Neural progenitor cell (in vitro differentiated cells): ENCODE measurements around the gene GGA1. TPM values are rescaled to one million over a fixed set of nuclear protein-coding genes. Genes with fewer than 3 reads are reported as not detected.
"Not testable (repeated sequence)": the region's sequence is repeated elsewhere in the genome, so short reads cannot be mapped to it uniquely, and the experiment has no call there.

Experiments used
- DNase-seq: peaks from one replicate; pipeline ENCODE4 v3.0.0-alpha.2; 2016; ENCODE audit warnings: low spot score
- H2AFZ ChIP-seq: fragments of 200-600 bp; sonication (generic); replicated peaks from 2 replicates; pipeline ENCODE4 v1.6.1; 2016; ENCODE audit warnings: antibody characterized with exemption
- H3F3A ChIP-seq: fragments of 200-600 bp; sonication (generic); 2 replicates; pipeline ENCODE4 v1.6.1; 2016; ENCODE audit warnings: antibody characterized with exemption, low read depth
- H3K27ac ChIP-seq: fragments of 200-600 bp; sonication (generic); 2 replicates; pipeline ENCODE4 v1.5.1; 2016; ENCODE audit warnings: mild to moderate bottlenecking
- H3K27me3 ChIP-seq: fragments of 200-600 bp; sonication (generic); 2 replicates; pipeline ENCODE4 v1.6.1; 2016; ENCODE audit warnings: mild to moderate bottlenecking, moderate library complexity
- H3K36me3 ChIP-seq: fragments of 200-600 bp; sonication (generic); 2 replicates; pipeline ENCODE4 v1.5.1; 2016
- H3K4me1 ChIP-seq: fragments of 200-600 bp; sonication (generic); 2 replicates; pipeline ENCODE4 v1.6.1; 2016; ENCODE audit warnings: mixed run types
- H3K4me2 ChIP-seq: fragments of 200-600 bp; sonication (generic); 2 replicates; pipeline ENCODE4 v1.6.1; 2016
- H3K4me3 ChIP-seq: fragments of 200-600 bp; sonication (generic); 2 replicates; pipeline ENCODE4 v1.5.1; 2016
- H3K79me2 ChIP-seq: fragments of 200-600 bp; sonication (generic); 2 replicates; pipeline ENCODE4 v1.6.1; 2016; ENCODE audit warnings: low read depth
- H3K9ac ChIP-seq: fragments of 200-600 bp; sonication (generic); 2 replicates; pipeline ENCODE4 v1.6.1; 2016
- H3K9me3 ChIP-seq: fragments of 200-600 bp; sonication (generic); 2 replicates; pipeline ENCODE4 v1.5.1; 2016; ENCODE audit warnings: low read depth
- H4K20me1 ChIP-seq: fragments of 200-600 bp; sonication (generic); 2 replicates; pipeline ENCODE4 v1.6.1; 2016; ENCODE audit warnings: low read depth
- H3K27ac Mint-ChIP-seq: 3 replicates; pipeline ENCODE4 v1.8.0; 2021; ENCODE audit warnings: mixed read lengths
- H3K27me3 Mint-ChIP-seq: 2 replicates; pipeline ENCODE4 v1.8.0; 2022; ENCODE audit warnings: low read depth, mild to moderate bottlenecking, inconsistent platforms, moderate library complexity, mixed read lengths; ENCODE audit not compliant: insufficient read depth
- H3K36me3 Mint-ChIP-seq: 3 replicates; pipeline ENCODE4 v1.8.0; 2021; ENCODE audit warnings: mixed read lengths
- H3K4me1 Mint-ChIP-seq: 3 replicates; pipeline ENCODE4 v1.8.0; 2021; ENCODE audit warnings: mixed read lengths
- H3K4me3 Mint-ChIP-seq: 3 replicates; pipeline ENCODE4 v1.8.0; 2021; ENCODE audit warnings: mild to moderate bottlenecking, moderate library complexity, mixed read lengths
- H3K9me3 Mint-ChIP-seq: 3 replicates; pipeline ENCODE4 v1.8.0; 2020; ENCODE audit warnings: mixed read lengths
- EZH2 ChIP-seq: fragments of 200-600 bp; sonication (generic); IDR thresholded peaks from 2 replicates; pipeline ENCODE4 v1.6.1; 2017; ENCODE audit warnings: antibody characterized with exemption, mild to moderate bottlenecking, moderate library complexity
- EZH2phosphoT487 ChIP-seq: fragments of 200-600 bp; sonication (generic); IDR thresholded peaks from 2 replicates; pipeline ENCODE4 v1.6.1; 2017; ENCODE audit warnings: antibody characterized with exemption
- total RNA-seq: library from RNA; depleted of rRNA; stranded (reverse); fragments of >200 nt; gene quantifications from 2 replicates; pipeline ENCODE4 v1.2.3, GENCODE V29; 2015; ENCODE audit warnings: low replicate concordance
- TF ChIP-seq, protein P1 (sequence below): fragments of 200-600 bp; sonication (generic); IDR thresholded peaks from 2 replicates; pipeline ENCODE4 v1.5.1; 2017; ENCODE audit warnings: antibody characterized with exemption, mild to moderate bottlenecking

Gene GGA1
- total RNA-seq, 1 donor from 2014 or later = 62.3 TPM

- peaks cover 12% of the 10 kb centered on the region for H4K20me1 ChIP-seq
- peaks cover 27% of the 10 kb centered on the region for H3F3A ChIP-seq
- TF ChIP-seq EZH2 (no peak), EZH2phosphoT487 (no peak)
- TF ChIP-seq, protein P1, sequence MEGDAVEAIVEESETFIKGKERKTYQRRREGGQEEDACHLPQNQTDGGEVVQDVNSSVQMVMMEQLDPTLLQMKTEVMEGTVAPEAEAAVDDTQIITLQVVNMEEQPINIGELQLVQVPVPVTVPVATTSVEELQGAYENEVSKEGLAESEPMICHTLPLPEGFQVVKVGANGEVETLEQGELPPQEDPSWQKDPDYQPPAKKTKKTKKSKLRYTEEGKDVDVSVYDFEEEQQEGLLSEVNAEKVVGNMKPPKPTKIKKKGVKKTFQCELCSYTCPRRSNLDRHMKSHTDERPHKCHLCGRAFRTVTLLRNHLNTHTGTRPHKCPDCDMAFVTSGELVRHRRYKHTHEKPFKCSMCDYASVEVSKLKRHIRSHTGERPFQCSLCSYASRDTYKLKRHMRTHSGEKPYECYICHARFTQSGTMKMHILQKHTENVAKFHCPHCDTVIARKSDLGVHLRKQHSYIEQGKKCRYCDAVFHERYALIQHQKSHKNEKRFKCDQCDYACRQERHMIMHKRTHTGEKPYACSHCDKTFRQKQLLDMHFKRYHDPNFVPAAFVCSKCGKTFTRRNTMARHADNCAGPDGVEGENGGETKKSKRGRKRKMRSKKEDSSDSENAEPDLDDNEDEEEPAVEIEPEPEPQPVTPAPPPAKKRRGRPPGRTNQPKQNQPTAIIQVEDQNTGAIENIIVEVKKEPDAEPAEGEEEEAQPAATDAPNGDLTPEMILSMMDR = no peak
- Mint-ChIP-seq H3K9me3 (no peaks in the 10 kb centered on the region), H3K36me3 (no peaks in the 10 kb centered on the region), H3K27me3 (peaks cover 16% of the 10 kb centered on the region), H3K27ac (peak overlapping the region; percentile 90), H3K4me1 (peaks cover 21% of the 10 kb centered on the region), H3K4me3 (peak overlapping the region; percentile 97)
- no peaks in the 10 kb centered on the region for H3K36me3 ChIP-seq
- no peaks in the 10 kb centered on the region for H3K9me3 ChIP-seq
- no peak overlapping the region for H3K27ac ChIP-seq
- H3K4me2 ChIP-seq = peak overlapping the region; percentile 98
- peak overlapping the region; percentile 95 for H3K4me3 ChIP-seq
- H3K79me2 ChIP-seq = peaks cover 23% of the 10 kb centered on the region
- no peak for DNase-seq
- H3K4me1 ChIP-seq = peaks cover 9% of the 10 kb centered on the region
- H2AFZ ChIP-seq = peak overlapping the region; percentile 71
- H3K27me3 ChIP-seq = no peaks in the 10 kb centered on the region
- peak overlapping the region; percentile 76 for H3K9ac ChIP-seq
Observed at GRCh38 chr22:37609240-37610152, 862 bp downstream of the GGA1 start.

- Mint-ChIP-seq H3K4me1 (peaks cover 21% of the 10 kb centered on the region), H3K4me3 (peak overlapping the region; percentile 97), H3K27me3 (peaks cover 12% of the 10 kb centered on the region)
- H3K79me2 ChIP-seq = peaks cover 23% of the 10 kb centered on the region
- peaks cover 27% of the 10 kb centered on the region for H3F3A ChIP-seq
- not testable (repeated sequence) for DNase-seq, H3K27ac Mint-ChIP-seq, H3K9me3 Mint-ChIP-seq, H3K9ac ChIP-seq, H3K36me3 Mint-ChIP-seq, H3K9me3 ChIP-seq, H3K4me1 ChIP-seq, H2AFZ ChIP-seq, H3K27ac ChIP-seq, H3K36me3 ChIP-seq, H3K27me3 ChIP-seq
- peaks cover 12% of the 10 kb centered on the region for H4K20me1 ChIP-seq
- peak overlapping the region; percentile 95 for H3K4me3 ChIP-seq
- H3K4me2 ChIP-seq = peak overlapping the region; percentile 98
Observed at GRCh38 chr22:37610153-37610475, 1.5 kb downstream of the GGA1 start.

DNA sequence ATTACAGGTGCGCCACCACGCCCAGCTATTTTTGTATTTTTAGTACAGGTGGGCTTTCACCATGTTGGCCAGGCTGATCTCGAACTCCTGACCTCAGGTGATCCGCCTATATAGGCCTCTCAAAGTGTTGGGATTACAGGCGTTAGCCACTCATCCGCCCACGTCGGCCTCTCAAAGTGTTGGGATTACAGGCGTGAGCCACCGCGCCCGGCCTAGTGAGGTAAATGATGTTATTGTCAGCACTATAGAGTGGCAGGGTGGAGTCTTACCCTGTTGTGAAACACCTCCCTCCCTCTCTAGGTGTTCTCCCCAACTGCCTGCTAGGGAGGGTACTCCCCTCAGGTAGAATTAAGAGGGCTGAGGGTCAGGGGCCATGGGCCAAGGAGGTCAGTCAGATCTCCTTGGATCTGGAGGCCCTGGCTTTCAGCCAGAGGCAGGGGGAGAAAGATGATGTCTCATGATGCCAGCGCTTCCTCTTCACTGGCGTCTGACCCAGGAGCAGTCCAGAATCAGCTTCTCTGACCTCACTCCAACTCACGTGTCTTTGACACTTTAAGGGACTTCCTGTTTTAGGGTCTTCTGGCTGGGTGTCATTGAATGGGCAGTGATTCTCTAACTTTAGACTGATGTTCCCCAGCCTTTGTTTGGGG lies 2.0 kb downstream of the GGA1 start:
- peaks cover 27% of the 10 kb centered on the region for H3F3A ChIP-seq
- H3K4me3 ChIP-seq = no peak overlapping the region
- H3K4me2 ChIP-seq = no peak overlapping the region
- H3K9me3 Mint-ChIP-seq = no peaks in the 10 kb centered on the region
- no peak overlapping the region for H2AFZ ChIP-seq
- H3K27ac Mint-ChIP-seq = no peak overlapping the region
- H3K36me3 Mint-ChIP-seq = peaks cover 3% of the 10 kb centered on the region
- no peak for TF ChIP-seq EZH2phosphoT487
- no peak for TF ChIP-seq EZH2
- TF ChIP-seq, protein P1 = no peak
- H3K4me3 Mint-ChIP-seq = peak overlapping the region; percentile 97
- peaks cover 8% of the 10 kb centered on the region for H3K27me3 Mint-ChIP-seq
- peaks cover 21% of the 10 kb centered on the region for H3K4me1 Mint-ChIP-seq
- H3K9me3 ChIP-seq = no peaks in the 10 kb centered on the region
- H4K20me1 ChIP-seq = peaks cover 12% of the 10 kb centered on the region
- peaks cover 23% of the 10 kb centered on the region for H3K79me2 ChIP-seq
- no peak overlapping the region for H3K27ac ChIP-seq
- no peak for DNase-seq
- no peak overlapping the region for H3K9ac ChIP-seq
- H3K4me1 ChIP-seq = peaks cover 9% of the 10 kb centered on the region
- no peaks in the 10 kb centered on the region for H3K36me3 ChIP-seq
- no peaks in the 10 kb centered on the region for H3K27me3 ChIP-seq

DNA sequence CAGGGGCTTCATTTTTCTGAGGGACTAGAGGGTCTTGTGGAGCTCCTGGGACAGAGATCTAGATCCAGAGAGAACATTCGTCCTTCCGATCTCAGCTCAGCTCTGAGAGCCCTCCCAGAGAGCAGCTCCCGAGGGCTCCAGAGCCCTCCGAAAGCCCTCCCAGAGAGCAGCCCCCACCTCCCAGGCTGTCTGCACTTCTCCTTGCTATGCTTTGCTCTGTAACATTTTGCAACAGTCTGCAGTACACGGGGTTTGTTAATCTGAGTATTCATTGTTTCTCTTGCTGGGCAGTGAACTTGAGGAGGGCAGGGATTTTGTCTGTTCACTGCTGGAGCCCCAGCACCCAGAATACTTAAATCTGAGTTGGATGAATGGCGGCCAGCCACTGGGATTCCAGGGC lies 2.6 kb downstream of the GGA1 start:
- Histone ChIP-seq H3K4me2 (no peak overlapping the region), H3K36me3 (no peaks in the 10 kb centered on the region), H3K27ac (no peak overlapping the region), H3K79me2 (peaks cover 23% of the 10 kb centered on the region), H2AFZ (no peak overlapping the region), H4K20me1 (peaks cover 12% of the 10 kb centered on the region), H3K27me3 (no peaks in the 10 kb centered on the region), H3K9me3 (no peaks in the 10 kb centered on the region), H3K9ac (no peak overlapping the region), H3F3A (peaks cover 27% of the 10 kb centered on the region), H3K4me1 (peaks cover 9% of the 10 kb centered on the region), H3K4me3 (no peak overlapping the region)
- no peak overlapping the region for H3K27ac Mint-ChIP-seq
- peaks cover 4% of the 10 kb centered on the region for H3K36me3 Mint-ChIP-seq
- peak overlapping the region; percentile 33 for H3K4me3 Mint-ChIP-seq
- H3K4me1 Mint-ChIP-seq = peaks cover 21% of the 10 kb centered on the region
- peaks cover 3% of the 10 kb centered on the region for H3K27me3 Mint-ChIP-seq
- H3K9me3 Mint-ChIP-seq = no peaks in the 10 kb centered on the region
- no peak for DNase-seq
- TF ChIP-seq EZH2 (no peak), EZH2phosphoT487 (no peak)
- TF ChIP-seq, protein P1 = no peak
